HepG2 (cell line): ENCODE measurements around the gene TSPAN32.

Experiments used
- IRF9 ChIP-seq: sonication (generic); formaldehyde crosslinking; IDR thresholded peaks from 2 replicates; pipeline ENCODE4 v1.8.0; 2022; ENCODE audit warnings: missing genetic modification reagents, mild to moderate bottlenecking, borderline replicate concordance
- SIN3A ChIP-seq: IDR thresholded peaks from 2 replicates; pipeline ENCODE4 v1.6.1; 2011; ENCODE audit warnings: low read depth, mild to moderate bottlenecking, control low read depth, low read length, borderline replicate concordance
- SP1 ChIP-seq, 2 experiments: fragments of 450-650 bp in 1 of 2; sonication (generic) in 1 of 2; formaldehyde crosslinking in 1 of 2; IDR thresholded peaks; 2 replicates each; pipeline versions ENCODE4 v1.4.0 to v1.6.1; 2016 to 2020; ENCODE audit warnings: missing genetic modification reagents in 1 of 2
- ZNF761 ChIP-seq: sonication (generic); formaldehyde crosslinking; conservative IDR thresholded peaks from 2 replicates; pipeline ENCODE4 v1.4.0; 2020; ENCODE audit warnings: mild to moderate bottlenecking, missing genetic modification reagents

- no peak for TF ChIP-seq ZNF761 (CRISPR knock-in tag)
- TF ChIP-seq SP1 (IDR thresholded peaks at IDR 0.05) = no peak
- no peak for TF ChIP-seq SP1 (CRISPR knock-in tag; IDR thresholded peaks at IDR 0.05)
- TF ChIP-seq SIN3A = no peak
- no peak for TF ChIP-seq IRF9
Observed at GRCh38 chr11:2287091-2287490, 14.7 kb upstream of the TSPAN32 start.
